Right ventricle myocardium superior (tissue), 1 donor: ENCODE results near the gene ENOPH1. TPM values are rescaled to one million over a fixed set of nuclear protein-coding genes. Genes with fewer than 3 reads are reported as not detected.
A peak's percentile ranks its signal among the peaks of the same experiment; 100 is the strongest.
"Not testable (repeated sequence)": the region's sequence is repeated elsewhere in the genome, so short reads cannot be mapped to it uniquely, and the experiment has no call there.

ENCODE experiments used
- ATAC-seq: fragments of 200-7000 bp; cut with Tn5 transposase; one replicate; pipeline ENCODE4 v1.9.1; 2020; ENCODE audit warnings: mild to moderate bottlenecking; ENCODE audit not compliant: poor library complexity
- DNase-seq: peaks from one replicate; pipeline ENCODE4 v3.0.0-alpha.2; 2020
- intact Hi-C: fragments of 100-400 bp; cut with DNase I; formaldehyde crosslinking; loops from one replicate; pipeline ENCODE4 v1.11.2; 2022
- total RNA-seq: library from RNA; stranded (reverse); fragmentation: NEBNext Ultra II Directional; extraction: Animal tissue kit (Norgen Biotek cat#: 25700); gene quantifications from one replicate; pipeline ENCODE4 v1.2.1, GENCODE V29; 2021
- donor health status: DM: no; HTN: yes; CAD: no; lungs with severe emphysema.

The ENOPH1 gene
- total RNA-seq, 1 donor from 2014 or later = 12.8 TPM

DNA sequence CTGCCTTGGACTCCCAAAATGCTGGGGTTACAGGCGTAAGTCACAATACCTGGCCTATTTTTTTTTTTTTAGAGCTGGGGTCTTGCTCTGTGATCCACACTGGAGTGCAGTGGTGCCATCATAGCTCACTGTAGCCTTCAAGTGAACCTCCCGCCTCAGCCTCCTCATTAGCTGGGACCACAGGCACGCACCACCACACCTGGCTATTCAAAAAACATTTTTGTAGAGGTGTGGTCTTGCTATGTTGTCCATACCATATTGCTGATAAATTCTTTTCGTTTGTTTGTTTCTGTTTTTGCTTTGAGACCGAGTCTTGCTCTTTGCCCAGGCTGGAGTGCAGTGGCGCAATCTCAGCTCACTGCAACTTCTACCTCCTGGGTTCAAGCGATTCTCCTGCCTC is 21.6 kb downstream of the ENOPH1 start:
- intact Hi-C loops = no loop called here
- DNase-seq (no peak), ATAC-seq (no peak)

DNA sequence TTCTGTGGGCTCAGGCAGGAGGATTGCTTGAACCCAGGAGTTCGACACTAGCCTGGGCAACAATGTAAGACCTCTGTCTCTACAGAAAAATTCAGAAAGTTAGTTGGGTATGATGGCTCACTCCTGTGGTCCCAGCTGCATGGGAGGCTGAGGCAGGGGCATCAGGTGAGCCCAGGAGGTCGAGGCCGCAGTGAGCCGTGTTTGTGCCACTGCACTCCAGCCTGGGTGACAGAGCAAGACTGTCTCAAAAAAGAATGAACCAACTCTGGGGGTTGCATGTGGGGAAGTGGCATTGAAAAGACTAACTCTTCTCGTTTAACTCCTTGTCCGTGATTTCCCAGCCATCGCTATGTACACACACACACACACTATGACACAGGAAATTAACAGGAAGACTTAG is 26.9 kb downstream of the ENOPH1 start:
- intact Hi-C loops = no loop called here
- no peak for ATAC-seq

DNA sequence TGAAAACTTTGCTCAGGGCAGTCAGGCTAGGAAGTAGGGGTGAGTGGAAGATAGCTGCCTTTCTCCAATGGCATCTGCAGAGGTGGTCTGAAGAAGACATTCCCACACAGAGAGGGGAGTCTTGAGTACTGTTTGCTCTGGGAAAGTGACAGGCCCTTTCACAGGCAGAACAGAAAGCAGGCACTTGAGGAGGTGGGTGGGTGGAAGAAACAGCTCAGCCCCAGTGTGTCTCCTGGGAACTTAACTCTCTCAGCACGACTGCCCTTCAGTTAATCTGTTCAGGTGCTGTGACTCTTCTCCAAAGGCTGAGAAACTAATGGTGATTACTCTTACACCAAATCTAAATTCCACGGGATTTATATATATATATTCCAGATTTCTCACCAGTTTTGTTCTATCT is 28.3 kb downstream of the ENOPH1 start:
- intact Hi-C loops = no loop called here
- DNase-seq = no peak
- ATAC-seq = no peak

More for the DNA sequence above, 26.9 kb downstream of the ENOPH1 start:
- no peak for DNase-seq

DNA sequence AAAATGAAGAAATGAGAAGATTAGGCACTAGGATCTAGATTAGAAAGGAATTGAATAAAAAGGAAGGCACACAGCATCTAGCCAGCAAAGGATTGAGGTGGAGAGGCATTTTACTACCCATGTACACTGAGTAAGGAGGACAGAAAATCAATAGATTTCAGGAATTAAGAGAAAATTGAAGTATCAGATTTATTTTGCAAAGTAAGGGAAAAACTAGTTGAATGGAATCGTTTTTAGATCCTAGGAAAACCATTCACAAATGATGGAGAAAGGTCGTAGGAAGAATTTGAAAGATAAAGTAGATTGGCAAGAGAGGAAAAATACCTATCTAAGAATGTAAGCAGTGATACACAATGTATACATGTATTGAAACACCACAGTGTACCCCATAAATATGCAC is 31.3 kb downstream of the ENOPH1 start:
- DNase-seq (no peak), ATAC-seq (no peak)
- intact Hi-C loops = loop anchor here (5.0 to 10.0 kb wide), 3 partner anchors 276 to 803 kb away; partner anchors contain the start of gene SEC31A

DNA sequence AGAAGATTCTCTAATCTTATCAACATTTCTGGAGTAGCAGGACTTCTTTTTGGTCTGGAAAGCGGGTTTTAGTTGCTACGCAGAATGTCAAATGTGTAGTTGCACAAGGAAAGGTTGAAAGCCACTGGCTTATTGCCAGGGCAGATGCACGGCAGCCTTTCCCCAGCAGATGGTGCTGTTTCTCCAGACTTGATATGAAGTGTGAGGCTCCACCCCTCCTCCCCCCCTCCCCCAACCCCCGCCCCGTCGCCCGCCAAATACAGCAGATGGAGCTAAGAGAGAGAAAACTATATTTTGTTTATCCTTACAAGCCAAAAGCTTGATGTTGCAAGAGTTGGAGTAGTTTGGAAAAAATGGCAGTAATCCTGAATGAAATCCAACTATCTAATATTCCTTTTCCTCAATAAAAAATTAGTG is 32.0 kb downstream of the ENOPH1 start:
- peak; percentile 91 for ATAC-seq
- peak; percentile 88 for DNase-seq
- intact Hi-C loops = loop anchor here (5.0 to 10.0 kb wide), 3 partner anchors 275 to 802 kb away; partner anchors contain the start of gene SEC31A

DNA sequence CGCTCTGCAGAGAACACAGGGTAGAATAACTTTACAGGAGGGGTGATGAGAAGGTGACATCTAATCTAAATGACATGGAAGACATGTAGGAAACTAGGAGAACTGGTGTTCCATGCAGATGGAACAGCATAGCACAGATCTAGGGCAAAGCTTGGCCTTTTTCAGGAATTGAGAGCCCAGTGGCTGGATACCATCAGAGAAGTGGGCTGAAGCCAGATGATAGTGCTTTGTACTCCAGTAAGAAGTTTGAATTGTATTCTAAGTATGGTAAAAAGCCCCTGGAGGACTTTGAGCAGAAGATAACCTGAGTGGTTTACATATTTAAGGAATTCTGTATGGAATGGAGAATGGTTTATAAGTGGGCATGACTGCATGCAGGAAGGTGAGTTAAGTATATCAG is 32.8 kb downstream of the ENOPH1 start:
- ATAC-seq = no peak
- intact Hi-C loops = loop anchor here (5.0 to 10.0 kb wide), 3 partner anchors 274 to 802 kb away; partner anchors contain the start of gene SEC31A
- DNase-seq = no peak

DNA sequence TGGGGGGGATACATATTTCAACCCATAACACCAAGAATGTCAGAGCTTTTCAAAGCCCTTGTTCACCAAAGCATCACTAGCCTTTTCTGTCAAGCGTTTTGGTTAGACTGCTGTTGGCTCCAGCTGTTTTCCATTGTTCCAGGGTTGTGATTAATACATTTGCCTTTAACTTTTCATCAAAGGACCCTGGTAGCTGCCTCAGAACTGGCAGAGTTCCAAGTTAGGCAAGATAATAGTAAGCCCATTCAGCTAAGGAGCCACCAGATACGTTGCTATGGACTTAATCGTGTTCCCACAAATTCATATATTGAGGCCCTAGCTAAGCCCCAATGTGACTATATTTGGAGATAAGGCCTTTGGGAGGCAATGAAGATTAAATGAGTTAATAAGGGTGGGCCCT is 37.1 kb downstream of the ENOPH1 start:
- intact Hi-C loops = loop anchor here (10.0 kb wide), 2 partner anchors 427 to 797 kb away; partner anchors contain the start of gene SEC31A
- ATAC-seq = no peak
- no peak for DNase-seq

DNA sequence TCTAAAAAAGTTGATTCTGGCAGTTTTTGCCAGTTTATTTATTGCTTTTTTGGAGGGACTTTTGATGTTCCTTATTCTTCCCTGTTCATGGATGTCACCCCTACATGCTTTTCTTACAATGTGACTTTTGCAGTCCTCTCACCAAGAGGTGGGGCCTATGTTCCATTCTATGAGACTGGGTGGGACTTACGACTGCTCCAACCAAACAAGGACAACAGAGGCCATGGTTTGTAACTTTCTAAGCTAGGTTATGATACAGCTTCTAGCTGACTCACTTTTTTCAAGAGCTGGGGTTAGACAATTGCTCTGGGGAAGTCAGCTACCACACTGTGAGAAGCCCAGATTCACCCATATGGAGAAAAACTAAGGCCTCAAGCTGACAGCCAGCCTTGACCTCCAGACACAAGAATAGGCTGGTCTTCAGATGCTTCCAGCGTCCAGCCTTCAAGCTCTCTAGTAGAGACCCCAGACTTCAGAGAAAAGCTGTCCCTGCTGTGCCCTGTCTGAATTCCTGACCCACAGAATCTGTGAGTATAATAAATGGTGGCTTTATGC is 39.5 kb downstream of the ENOPH1 start:
- ATAC-seq (peak; percentile 56), DNase-seq (no peak)
- intact Hi-C loops = loop anchor here (10.0 kb wide), 2 partner anchors 425 to 795 kb away; partner anchors contain the start of gene SEC31A

DNA sequence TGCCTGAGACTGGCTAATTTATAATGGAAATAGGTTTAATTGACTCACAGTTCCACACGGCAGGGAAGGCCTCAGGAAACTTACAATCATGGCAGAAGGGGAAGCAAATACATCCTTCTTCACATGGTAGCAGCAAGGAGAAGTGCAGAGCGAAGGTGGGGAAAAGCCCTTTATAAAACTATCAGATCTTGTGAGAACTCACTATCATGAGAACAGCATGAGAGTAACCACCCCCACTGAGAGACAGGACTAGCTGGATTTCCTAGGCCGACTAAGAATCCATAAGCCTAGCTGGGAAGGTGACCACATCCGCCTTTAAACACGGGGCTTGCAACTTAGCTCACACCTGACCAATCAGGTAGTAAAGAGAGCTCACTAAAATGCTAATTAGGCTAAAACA is 42.7 kb downstream of the ENOPH1 start:
- DNase-seq, ATAC-seq, intact Hi-C loops: not testable (repeated sequence)

DNA sequence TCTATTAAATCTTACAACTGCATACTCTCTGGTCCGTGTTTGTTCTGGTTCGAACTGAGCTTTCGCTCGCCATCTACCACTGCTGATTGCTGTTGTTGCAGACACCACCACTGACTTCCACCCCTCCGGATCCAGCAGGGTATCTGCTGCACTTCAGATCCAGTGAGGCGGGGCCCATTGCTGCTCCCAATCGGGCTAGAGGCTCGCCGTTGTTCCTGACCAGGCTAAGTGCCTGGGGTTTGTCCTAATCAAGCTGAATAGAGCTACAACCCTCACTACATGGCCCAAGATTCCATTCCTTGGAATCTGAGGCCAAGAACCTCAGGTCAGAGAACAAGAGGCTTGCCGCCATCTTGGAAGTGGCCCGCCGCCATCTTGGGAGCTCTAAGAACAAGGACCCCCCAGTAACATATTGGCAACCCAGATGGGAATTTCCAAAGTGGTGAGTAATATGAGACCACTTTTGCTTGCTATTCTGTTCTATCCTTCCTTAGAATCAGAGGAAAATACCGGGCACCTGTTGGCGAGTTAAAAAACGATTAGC is 43.3 kb downstream of the ENOPH1 start:
- DNase-seq = no peak
- ATAC-seq = no peak
- intact Hi-C loops = no loop called here

DNA sequence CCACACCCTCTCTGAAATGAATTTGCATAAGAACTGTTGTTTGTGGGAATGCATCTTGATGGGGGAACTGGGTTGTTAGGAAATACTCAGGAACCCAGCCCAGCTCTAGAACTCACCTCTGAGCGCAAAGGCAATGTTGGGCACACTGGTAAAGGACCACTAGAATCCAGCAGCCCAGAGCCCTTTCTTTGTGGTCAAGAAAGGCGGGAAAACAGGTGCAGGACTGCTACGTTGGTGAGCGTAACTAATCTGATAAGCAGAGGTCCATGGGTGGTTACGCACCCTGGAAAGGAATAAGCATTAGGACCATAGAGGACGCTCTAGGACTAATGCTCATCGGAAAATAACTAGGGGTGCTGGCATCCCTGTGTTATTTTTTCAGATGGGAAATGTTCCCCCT is 45.5 kb downstream of the ENOPH1 start:
- ATAC-seq, DNase-seq, intact Hi-C loops: not testable (repeated sequence)

DNA sequence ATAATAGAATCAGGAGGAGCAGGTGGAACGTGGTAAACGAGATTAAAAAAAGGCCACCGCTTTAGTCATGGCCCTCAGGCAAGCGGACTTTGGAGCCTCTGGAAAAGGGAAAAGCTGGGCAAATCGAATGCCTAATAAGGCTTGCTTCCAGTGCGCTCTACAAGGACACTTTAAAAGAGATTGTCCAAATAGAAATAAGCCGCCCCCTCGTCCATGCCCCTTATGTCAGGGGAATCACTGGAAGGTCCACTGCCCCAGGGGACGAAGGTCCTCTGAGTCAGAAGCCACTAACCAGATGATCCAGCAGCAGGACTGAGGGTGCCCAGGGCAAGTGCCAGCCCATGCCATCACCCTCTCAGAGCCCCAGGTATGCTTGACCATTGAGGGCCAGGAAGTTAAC is 47.1 kb downstream of the ENOPH1 start:
- intact Hi-C loops, ATAC-seq: not testable (repeated sequence)

DNA sequence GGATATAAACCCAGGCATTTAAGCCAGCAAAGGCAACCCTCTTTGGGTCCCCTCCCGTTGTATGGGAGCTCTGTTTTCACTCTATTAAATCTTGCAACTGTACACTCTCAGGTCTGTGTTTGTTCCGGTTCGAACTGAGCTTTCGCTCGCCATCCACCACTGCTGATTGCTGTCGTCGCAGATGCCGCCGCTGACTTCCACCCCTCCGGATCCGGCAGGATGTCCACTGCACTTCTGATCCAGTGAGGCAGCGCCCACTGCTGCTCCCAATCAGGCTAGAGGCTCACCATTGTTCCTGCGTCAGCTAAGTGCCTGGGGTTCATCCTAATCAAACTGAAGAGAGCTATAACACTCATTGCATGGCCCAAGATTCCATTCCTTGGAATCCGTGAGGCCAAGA is 49.2 kb downstream of the ENOPH1 start:
- intact Hi-C loops = no loop called here
- ATAC-seq = no peak
- DNase-seq = no peak

More for the DNA sequence above, 47.1 kb downstream of the ENOPH1 start:
- DNase-seq = not testable (repeated sequence)

DNA sequence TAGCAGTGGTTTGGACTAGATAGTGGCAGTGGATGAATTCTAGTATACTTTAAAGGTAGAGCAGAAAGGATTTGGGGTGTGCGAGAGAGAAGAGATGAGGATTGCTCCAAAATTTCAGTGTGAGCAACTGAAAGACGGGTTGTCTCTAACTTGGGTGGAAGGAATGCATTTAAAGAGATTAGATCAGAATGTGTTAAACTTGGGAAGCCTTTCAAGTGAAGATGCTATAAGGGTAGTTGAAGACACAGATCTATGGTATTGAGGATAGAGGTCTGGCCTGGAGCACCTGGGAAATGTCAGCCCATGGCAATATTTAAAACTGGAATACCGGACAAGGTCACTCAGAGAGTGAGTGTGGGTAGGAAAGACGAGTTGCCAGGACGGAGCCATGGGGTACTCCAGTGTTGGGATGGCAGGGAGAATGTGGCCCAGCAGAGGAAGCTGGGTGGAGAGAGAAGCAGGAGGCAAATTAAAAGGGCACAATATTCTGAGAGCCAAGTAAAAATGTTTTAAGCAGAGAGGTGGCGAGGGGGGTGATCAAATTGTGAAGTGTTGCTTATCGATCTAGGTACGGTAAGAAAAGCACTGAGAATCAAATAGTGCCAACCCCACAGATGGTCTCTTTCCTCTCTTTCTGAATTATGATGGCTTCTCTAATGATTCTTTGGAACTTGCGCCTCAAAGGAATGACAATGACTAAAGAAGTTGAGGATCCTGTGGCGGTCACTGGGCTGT is 50.5 kb downstream of the ENOPH1 start:
- DNase-seq (no peak), ATAC-seq (no peak)
- intact Hi-C loops = no loop called here

DNA sequence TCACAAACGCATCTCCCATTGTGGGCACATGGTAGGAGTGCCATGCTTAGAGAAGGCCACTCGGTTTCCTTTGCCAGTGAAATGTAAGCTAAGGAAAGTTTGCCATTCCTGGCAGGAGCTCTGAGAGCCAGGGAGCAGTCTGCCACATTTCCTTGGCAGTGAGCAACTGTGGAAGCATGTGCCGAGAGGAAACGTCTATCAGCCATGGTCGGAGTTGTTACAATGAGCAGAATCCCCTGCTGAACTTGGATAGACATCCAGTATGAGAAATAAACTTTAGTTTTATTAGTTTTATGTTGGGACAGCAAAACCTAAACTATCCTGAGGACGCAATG is 51.1 kb downstream of the ENOPH1 start:
- intact Hi-C loops = no loop called here
- no peak for ATAC-seq
- DNase-seq = no peak

DNA sequence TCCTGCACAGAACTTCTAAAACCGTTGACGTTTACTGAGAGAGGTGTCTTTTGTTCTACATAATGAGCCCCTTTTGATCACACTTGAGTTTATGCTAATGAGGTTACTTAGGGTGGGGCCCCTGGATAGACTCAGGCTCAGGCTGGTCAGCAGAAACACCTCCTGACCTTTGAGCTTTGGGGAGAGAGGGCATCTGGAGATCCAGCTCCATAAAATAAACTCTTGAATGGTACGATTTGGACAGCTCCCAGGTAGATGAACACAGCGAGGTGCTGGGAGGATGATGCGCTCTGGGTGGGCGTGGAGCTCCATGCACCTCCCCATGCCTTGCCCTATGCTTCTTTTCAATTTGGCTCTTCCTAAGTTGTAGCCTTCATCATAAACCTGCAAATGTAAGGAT is 52.0 kb downstream of the ENOPH1 start:
- DNase-seq = no peak
- intact Hi-C loops = no loop called here
- no peak for ATAC-seq

DNA sequence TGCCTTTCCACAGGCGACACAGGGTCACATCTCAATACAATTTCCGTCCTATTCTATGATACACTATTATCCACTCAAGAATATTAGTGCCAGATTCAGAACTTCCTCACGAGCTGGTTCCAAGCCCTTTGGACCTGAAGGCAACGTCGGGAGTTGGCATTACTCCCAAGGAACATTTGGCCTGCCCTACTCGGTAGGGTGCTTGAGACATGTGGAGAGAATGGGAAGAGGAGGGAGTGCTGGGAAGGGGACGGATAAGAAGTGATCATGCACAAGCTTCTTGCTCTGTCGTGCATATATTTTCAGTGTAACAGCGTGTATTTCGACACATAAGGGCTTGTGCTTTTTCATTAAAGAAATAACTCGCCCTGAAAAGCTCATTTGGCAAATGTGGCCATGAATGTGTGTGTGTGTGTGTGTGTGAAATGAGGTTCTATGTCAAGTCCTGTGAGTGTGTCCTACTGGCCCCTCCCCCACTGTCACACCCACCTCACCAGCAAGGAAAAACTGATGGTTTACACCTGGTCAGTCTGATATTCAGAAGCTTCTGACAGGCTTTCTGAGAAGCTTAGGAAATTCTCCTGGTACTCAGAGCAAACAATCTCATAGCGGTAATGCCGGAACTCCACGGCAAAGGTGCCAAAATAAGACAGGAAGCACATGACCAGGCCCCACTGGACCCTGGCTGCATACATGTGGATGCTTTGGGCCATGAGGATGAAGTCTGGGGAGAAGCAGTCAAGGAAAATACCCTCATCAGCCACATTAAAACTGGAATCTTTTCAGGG is 54.8 kb downstream of the ENOPH1 start:
- DNase-seq (peak; percentile 48), ATAC-seq (peak; percentile 78)
- intact Hi-C loops = no loop called here

DNA sequence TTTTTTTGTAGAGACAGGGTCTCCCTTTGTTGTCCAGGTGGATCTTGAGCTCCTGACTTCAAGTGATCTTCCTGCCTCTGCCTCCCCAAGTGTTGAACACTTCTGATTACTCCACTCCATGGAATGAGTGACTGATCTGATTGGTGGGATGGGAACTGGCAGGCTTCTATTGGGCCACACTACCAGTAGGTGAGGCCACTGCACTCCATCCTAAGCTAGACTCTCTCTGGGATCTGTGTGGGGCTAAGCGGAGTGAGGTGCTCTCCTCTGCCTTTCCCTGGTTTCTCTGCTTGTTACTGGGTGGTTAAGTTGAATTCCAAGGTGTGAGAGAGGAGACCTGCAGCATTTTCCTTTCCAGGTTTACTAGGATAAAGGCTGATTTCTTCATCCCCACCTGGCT is 58.7 kb downstream of the ENOPH1 start:
- DNase-seq = no peak
- no peak for ATAC-seq
- intact Hi-C loops = no loop called here

DNA sequence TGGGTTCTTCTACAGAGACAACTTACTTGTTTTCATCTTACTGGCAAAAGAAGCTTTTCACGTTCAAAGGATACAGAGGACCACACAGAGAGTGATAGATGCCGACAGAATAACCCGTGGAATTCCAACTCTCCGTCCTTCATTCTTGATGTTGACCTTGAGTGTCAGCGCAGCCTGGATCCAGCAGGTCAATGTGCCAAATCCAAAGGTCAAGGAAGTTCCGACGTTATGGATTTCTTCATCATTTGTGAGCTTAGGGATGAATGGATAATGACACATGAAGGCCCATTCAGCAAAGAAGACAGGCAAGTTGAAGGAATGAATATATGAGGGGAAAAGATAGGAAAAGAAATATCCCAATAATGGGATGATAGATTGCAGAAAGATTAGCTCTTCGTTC is 59.6 kb downstream of the ENOPH1 start:
- no peak for ATAC-seq
- intact Hi-C loops = no loop called here
- DNase-seq = no peak
